IPS DF 4.7 (cell line): ENCODE measurements around the gene PNKD.

Experiments used
- DNase-seq: peaks from one replicate; pipeline ENCODE4 v3.0.0-alpha.2; 2013; ENCODE audit warnings: low spot score; ENCODE audit errors: extremely low read depth

The PNKD gene

DNA sequence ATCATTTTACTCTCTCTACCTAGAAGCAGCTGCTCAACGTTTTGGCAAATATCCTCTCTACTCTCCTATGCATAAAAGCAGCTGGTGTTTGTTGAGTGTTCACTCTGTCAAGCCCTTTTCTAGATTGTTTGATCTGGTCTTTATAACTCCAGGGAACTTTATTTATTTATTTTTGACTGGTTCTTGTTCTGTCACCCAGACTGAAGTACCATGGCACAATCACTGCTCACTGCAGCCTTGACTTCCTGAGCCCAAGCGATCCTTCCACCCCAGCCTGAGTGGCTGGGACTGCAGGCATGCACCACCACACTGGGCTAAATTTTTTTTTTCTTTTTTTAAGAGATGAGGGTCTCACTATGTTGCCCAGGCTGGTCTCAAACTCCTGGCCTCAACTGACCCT lies 99.0 kb downstream of the PNKD start:
- DNase-seq, result no peak

GRCh38 chr2:218370410-218371063 lies 100.2 kb downstream of the PNKD start:
- no peak for DNase-seq

- no peak for DNase-seq
These were observed 101.6 kb downstream of the PNKD start for GRCh38 chr2:218371983-218372350.

- no peak for DNase-seq
These were observed 104.5 kb downstream of the PNKD start for GRCh38 chr2:218374795-218375194.

- DNase-seq, result no peak
These were observed 104.9 kb downstream of the PNKD start for GRCh38 chr2:218375212-218375611.

DNA sequence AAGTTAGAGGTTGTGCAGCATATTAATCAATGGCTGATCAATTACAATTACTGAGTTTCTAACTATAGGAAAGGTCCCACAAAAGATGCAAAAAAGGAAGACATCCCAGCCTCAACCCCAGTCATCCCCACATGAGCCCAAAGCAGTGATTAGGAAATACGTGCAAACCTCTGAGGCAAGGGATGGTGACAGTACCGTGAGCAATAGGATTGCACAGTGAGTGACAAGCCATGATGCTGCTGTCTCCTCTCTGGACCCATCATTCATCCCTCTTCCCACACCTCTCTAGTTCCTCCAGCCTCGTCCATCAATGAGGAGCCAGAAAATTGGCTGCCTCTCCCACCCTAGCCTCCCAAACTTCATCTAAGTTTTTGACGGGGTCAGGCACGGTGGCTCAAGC lies 107.7 kb downstream of the PNKD start:
- DNase-seq, result no peak

- DNase-seq, result no peak
These were observed 111.6 kb downstream of the PNKD start, which contains the start of gene SLC11A1 for GRCh38 chr2:218381916-218382366. Gene SLC11A1 (plus strand): TSS chr2:218382273. CDS start chr2:218382369, 96 bp downstream.

DNA sequence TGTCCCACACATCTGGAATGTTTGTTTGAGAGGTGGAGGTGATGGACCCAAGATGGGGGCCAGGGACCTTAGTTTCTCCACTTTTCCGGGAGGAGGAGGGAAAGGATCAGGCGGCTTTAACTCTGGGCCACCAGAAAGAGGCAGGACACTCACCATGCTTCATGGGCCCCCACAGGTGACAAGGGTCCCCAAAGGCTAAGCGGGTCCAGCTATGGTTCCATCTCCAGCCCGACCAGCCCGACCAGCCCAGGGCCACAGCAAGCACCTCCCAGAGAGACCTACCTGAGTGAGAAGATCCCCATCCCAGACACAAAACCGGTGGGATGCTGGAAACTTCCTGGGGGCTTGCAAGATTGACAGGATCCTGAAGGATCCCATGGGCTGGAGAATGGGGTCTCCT lies 112.5 kb downstream of the PNKD start:
- no peak for DNase-seq

- DNase-seq, result no peak
These were observed 113.7 kb downstream of the PNKD start for GRCh38 chr2:218383892-218384519.

GRCh38 chr2:218384975-218385374 lies 114.7 kb downstream of the PNKD start:
- DNase-seq, result no peak

DNA sequence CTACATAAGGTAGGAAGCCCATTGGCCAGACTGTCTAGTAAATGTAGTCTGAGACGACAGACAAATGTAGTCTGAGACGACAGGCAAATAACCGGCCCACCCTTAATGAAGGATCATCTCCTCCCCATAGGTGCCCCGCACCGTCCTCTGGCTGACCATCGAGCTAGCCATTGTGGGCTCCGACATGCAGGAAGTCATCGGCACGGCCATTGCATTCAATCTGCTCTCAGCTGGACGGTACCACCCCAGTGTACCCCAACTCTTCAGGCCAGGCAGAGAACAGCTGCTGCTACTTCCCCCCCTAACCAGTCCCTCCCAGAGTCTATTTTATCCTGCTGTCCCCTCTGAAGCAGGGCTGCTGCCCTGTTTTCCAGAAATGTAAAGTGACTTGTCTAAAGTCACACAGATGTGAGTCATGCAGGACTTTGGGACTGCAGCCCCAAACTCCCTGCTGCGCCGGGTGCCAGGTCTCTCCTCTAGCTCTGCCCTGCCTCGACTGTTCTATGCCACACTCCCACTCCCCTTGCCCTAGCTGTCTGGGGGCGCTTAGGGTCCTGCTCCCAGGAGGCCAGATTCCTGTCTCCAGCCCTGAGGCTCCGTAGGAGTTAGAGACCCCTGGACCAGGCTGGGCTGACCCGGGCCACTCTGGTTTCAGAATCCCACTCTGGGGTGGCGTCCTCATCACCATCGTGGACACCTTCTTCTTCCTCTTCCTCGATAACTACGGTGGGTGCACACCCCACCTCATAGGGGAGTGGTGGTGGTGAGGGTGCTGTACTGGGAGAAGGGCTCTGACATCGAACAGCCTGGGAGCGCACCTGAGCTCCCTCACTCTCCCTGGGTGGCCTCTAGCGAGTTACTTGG lies 116.4 kb downstream of the PNKD start:
- no peak for DNase-seq

GRCh38 chr2:218387369-218388194 lies 117.3 kb downstream of the PNKD start:
- DNase-seq, result no peak

DNA sequence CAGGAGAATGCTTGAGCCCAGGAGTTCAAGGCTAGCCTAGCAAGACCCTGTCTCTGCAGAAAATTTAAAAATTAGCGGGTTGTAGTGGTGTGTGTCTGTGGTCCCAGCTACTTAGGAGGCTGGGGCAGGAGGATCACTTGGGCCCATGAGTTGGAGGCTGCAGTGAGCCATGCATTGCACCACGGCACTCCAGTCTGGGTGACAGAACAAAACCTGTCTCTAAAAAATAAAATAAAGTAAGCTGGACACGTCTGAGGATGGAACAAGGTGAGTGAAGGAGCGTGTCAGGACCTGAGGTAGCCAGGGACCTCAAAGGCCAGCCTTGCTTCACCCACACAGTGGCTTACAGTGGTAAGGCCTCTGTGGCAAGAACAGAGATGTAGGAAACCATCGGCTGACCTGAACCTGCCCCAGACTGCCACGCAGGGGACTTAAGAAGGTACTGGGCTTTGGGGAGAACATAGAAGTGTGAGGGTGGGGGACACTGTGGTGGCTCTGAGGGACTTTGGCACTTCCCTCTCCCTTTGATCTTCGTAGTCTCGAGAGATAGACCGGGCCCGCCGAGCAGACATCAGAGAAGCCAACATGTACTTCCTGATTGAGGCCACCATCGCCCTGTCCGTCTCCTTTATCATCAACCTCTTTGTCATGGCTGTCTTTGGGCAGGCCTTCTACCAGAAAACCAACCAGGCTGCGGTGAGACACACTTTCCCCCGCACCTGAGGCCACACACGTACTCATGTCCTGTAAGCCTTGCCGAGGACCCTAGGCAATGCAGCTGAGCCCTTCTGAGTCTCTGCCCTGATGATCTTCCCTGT lies 119.2 kb downstream of the PNKD start:
- no peak for DNase-seq

- no peak for DNase-seq
These were observed 120.9 kb downstream of the PNKD start for GRCh38 chr2:218391202-218391601.

- no peak for DNase-seq
These were observed 122.1 kb downstream of the PNKD start for GRCh38 chr2:218392459-218392858.

DNA sequence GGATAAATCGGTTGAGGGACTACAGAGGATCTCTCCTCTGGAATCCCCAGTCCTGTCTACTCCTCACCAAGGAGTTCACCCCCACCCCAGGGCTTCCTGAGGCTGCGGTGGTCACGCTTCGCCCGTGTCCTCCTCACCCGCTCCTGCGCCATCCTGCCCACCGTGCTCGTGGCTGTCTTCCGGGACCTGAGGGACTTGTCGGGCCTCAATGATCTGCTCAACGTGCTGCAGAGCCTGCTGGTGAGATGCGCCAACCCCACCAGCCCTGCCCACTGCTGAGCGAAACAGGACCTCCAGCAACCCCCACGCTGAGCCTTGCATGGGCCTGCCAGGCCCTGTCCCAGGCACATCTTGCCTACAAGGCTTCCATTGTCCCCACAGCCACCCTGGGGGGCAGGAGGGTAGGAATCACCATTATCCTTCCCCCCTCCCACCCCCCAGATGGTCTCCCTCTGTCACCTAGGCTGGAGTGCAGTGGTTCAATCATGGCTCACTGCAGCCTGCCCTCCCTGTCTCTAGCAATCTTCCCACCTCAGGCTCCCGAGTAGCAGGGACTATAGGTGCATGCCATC lies 122.7 kb downstream of the PNKD start:
- no peak for DNase-seq

DNA sequence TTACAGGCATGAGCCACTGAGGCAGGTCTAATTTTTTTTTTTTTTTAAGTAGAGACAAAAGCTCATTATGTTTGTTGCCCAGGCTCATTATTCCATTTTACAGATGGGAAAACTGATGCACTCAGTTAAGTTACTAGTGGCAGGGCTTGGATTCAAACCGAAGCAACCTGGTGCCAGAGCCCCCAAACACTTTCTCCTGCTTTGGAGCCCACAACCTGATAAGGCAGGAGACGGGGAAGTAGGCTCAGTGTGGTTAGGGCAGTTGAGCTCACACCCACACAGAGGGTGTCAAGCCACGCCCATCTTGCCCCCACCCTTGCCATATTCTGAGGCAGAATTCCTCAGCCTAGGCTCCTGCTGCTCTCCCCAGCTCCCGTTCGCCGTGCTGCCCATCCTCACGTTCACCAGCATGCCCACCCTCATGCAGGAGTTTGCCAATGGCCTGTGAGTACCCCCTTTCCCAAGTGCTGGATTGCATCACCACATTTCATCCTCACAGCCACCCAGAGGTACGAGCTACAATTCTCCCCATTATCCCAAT lies 123.5 kb downstream of the PNKD start:
- no peak for DNase-seq

DNA sequence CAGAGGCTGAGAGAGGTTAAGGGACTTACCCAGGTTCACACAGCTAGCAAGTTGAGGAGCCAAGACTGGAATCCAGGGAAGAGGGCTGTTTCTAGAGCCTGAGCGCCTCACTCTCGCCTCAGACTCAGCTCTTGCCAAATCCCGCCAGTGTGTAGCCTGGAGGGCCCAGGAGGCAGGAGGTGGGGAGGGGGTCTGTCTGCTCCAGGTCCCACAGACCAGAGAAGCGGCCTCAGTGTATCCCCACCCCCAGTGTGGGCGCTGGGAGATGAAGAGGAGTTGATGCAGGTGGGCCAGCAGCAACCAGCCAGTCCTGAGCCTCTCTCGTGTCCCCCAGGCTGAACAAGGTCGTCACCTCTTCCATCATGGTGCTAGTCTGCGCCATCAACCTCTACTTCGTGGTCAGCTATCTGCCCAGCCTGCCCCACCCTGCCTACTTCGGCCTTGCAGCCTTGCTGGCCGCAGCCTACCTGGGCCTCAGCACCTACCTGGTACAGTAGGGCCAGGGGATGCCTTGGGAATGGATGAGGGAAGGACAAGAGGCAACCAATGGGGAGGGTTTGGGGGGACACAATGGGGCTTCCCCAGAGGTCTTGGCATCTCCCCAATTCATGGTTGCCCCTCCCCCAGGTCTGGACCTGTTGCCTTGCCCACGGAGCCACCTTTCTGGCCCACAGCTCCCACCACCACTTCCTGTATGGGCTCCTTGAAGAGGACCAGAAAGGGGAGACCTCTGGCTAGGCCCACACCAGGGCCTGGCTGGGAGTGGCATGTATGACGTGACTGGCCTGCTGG lies 124.2 kb downstream of the PNKD start:
- DNase-seq, result no peak

- no peak for DNase-seq
These were observed 124.7 kb downstream of the PNKD start for GRCh38 chr2:218395090-218395444.
